Measurements from ENCODE around the gene AKAP13.
"Not testable (repeated sequence)": the region's sequence is repeated elsewhere in the genome, so short reads cannot be mapped to it uniquely, and the experiment has no call there.

The AKAP13 gene

DNA sequence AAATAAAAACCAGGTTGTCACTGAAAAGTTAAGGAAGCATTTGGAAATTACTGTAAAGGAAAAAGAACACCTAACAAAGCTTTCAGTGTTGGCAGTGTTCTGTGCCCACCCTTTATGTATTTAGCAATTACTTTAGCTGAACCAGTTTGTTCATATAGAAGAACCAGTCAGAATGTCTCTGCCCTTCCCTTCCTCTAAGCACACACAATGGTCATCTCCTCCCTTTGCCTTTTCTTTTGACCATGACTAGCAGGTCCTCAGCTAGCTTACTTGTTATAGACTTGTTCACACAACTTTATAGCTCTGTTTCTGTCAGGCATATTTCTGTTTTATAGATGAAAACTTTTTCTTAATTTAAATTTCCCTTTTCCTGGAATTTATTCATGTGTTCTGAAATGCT, 59.6 kb downstream of the AKAP13 start:
- Histone ChIP-seq H3K9ac (ENCODE audit: low read depth, low read length) (no peak overlapping the region), H3K4me3 (ENCODE audit: low read depth, low read length) (no peak overlapping the region), H3K27me3 (ENCODE audit: control insufficient read depth, insufficient read depth, low read length) (no peaks in the 10 kb centered on the region), H3K4me1 (ENCODE audit: control insufficient read depth, insufficient read depth, low read length) (peaks cover 17% of the 10 kb centered on the region), H3K9me3 (ENCODE audit: control insufficient read depth, insufficient read depth, low read length) (no peaks in the 10 kb centered on the region), H3K36me3 (ENCODE audit: control insufficient read depth, insufficient read depth, low read length) (no peaks in the 10 kb centered on the region)

DNA sequence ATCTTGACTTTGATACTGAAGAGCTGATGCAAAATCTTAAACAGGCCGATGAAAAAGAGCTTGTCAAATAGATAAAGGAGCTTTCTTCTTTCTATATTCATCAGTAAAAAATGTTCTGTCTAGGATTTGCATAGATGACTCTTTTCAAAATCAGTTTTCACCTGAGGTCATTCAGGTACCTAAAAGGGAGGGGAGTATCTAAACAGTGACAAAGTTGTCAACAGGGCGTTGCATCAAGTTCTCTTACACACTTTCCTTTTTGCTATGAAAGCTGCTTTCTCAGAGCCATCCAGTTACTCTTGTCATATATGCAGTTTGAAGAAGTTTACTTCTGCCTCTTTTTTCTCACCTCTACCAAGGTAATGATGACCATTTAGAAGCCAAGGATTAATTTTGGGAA, 60.0 kb downstream of the AKAP13 start:
- no peak overlapping the region for H3K4me3 ChIP-seq (ENCODE audit: low read depth, low read length)
- H3K9me3 ChIP-seq (ENCODE audit: control insufficient read depth, insufficient read depth, low read length): no peaks in the 10 kb centered on the region
- no peak overlapping the region for H3K9ac ChIP-seq (ENCODE audit: low read depth, low read length)
- peaks cover 20% of the 10 kb centered on the region for H3K4me1 ChIP-seq (ENCODE audit: control insufficient read depth, insufficient read depth, low read length)
- H3K36me3 ChIP-seq (ENCODE audit: control insufficient read depth, insufficient read depth, low read length): no peaks in the 10 kb centered on the region
- H3K27me3 ChIP-seq (ENCODE audit: control insufficient read depth, insufficient read depth, low read length): no peaks in the 10 kb centered on the region

DNA sequence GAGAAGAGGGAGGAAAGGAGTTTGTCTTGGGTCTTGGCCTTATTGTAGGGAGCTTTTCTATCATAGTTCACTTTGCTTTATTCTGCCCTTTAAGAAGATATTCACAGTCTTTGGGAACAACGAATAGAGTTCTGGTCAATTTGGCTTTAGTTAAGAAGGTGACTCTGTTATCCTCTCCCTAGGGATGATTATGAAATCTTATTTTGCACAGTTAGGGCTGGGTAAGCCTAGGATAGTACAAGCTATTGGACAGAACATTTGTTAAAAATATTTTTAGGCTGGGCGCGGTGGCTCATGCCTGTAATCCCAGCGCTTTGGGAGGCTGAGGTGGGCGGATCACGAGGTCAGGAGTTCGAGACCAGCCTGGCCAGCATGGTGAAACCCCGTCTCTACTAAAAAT, 61.5 kb downstream of the AKAP13 start:
- H3K9ac ChIP-seq (ENCODE audit: low read depth, low read length); H3K4me3 ChIP-seq (ENCODE audit: low read depth, low read length); H3K9me3 ChIP-seq (ENCODE audit: control insufficient read depth, insufficient read depth, low read length); H3K36me3 ChIP-seq (ENCODE audit: control insufficient read depth, insufficient read depth, low read length); H3K27me3 ChIP-seq (ENCODE audit: control insufficient read depth, insufficient read depth, low read length): not testable (repeated sequence)
- peaks cover 20% of the 10 kb centered on the region for H3K4me1 ChIP-seq (ENCODE audit: control insufficient read depth, insufficient read depth, low read length)

DNA sequence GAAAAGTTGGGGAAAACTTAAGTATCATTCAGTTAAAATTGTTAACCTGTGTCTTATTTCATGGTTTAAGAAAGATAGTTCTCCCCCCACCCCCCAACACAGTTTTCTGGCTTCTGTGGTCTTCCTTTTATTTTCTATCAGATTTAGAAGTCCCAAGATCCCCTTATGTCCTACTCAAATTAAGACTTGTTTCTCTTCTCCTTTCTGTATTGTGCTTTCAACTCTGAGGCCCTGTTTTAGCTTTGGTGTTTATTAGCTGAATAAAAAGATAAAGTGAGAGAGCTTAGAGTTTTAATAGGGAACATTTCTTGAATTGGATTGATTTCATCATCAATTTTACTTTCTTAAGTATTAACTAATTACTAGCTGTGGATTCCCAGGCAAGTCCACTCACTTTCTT, 62.6 kb downstream of the AKAP13 start:
- Histone ChIP-seq H3K36me3 (ENCODE audit: control insufficient read depth, insufficient read depth, low read length) (no peaks in the 10 kb centered on the region), H3K9ac (ENCODE audit: low read depth, low read length) (no peak overlapping the region), H3K4me3 (ENCODE audit: low read depth, low read length) (no peak overlapping the region), H3K27me3 (ENCODE audit: control insufficient read depth, insufficient read depth, low read length) (no peaks in the 10 kb centered on the region), H3K4me1 (ENCODE audit: control insufficient read depth, insufficient read depth, low read length) (peaks cover 20% of the 10 kb centered on the region), H3K9me3 (ENCODE audit: control insufficient read depth, insufficient read depth, low read length) (no peaks in the 10 kb centered on the region)

DNA sequence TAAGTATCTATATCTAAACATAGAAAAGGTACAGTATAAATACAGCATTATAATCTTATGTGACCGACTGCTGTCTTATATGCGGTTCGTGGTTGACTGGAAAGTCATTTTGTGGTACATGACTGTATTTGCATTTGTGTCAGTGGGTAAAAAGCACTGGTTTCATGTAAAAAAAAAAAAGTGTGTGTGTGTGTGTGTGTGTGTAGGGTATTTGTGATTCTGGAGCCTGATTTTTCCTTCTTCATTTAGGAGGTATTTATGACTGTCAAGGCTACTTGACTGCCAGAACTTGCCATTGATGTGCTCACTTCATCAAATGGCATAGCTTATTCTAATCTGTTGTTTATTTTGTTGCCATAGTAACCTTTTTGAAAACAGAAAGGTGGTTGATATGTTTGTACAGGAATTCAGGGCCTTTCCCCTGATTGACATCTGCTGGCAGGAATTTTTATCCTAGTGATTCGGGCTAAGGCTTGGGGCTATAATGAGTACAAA, 63.2 kb downstream of the AKAP13 start:
- Histone ChIP-seq H3K27me3 (ENCODE audit: control insufficient read depth, insufficient read depth, low read length) (no peaks in the 10 kb centered on the region), H3K36me3 (ENCODE audit: control insufficient read depth, insufficient read depth, low read length) (no peaks in the 10 kb centered on the region), H3K4me3 (ENCODE audit: low read depth, low read length) (no peak overlapping the region), H3K9me3 (ENCODE audit: control insufficient read depth, insufficient read depth, low read length) (no peaks in the 10 kb centered on the region), H3K4me1 (ENCODE audit: control insufficient read depth, insufficient read depth, low read length) (peaks cover 20% of the 10 kb centered on the region), H3K9ac (ENCODE audit: low read depth, low read length) (no peak overlapping the region)

DNA sequence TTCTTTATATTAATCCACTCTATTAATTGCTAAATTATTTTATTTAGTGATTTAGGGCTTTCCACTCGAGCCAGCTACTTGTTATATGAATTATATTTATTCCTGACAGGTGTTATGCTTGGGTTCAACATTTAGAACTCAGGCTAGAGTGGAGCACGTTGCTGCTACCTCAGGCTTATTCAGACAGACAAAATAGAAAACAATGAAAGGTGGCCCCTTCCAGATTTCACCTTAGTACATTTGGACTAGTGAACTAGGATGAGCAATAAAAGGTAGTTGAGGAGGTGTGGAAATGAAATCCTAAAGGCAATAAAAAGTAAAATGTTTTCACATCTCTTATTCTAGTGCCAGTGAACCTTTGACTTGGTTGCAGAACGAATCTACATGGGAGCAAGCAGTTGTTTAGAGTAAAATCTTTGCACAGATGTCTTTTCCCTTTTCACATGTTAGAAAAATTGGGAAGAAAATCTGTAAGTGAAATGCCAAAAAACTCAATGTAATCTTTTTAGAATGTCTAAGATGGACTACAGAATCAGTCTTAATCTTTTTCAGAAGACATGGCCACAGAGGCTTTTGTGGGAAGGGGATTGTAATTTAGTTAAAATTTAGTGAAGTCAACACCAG, 63.8 kb downstream of the AKAP13 start:
- H3K27me3 ChIP-seq (ENCODE audit: control insufficient read depth, insufficient read depth, low read length): no peaks in the 10 kb centered on the region
- H3K4me1 ChIP-seq (ENCODE audit: control insufficient read depth, insufficient read depth, low read length): peaks cover 20% of the 10 kb centered on the region
- no peaks in the 10 kb centered on the region for H3K36me3 ChIP-seq (ENCODE audit: control insufficient read depth, insufficient read depth, low read length)
- no peak overlapping the region for H3K4me3 ChIP-seq (ENCODE audit: low read depth, low read length)
- H3K9me3 ChIP-seq (ENCODE audit: control insufficient read depth, insufficient read depth, low read length): no peaks in the 10 kb centered on the region
- H3K9ac ChIP-seq (ENCODE audit: low read depth, low read length): no peak overlapping the region

DNA sequence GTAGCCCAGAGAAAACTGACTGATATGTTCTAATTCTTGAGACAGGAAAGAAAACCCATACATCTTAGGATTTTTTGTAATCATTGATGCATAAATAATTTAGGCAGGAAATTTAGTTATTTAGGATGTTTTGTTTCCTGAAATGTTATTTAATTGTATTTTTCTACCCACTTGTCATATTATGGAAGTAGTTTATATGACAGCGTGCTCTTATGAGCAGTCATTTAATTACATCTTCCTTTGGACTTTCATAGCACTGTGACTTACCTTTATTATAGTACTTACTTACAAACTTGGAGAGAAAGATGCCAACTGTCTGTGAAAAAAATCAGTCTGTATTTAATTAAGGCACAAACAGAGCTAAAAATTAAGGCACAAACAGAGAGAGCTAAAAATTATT, 65.0 kb downstream of the AKAP13 start:
- no peaks in the 10 kb centered on the region for H3K9me3 ChIP-seq (ENCODE audit: control insufficient read depth, insufficient read depth, low read length)
- no peaks in the 10 kb centered on the region for H3K27me3 ChIP-seq (ENCODE audit: control insufficient read depth, insufficient read depth, low read length)
- H3K4me1 ChIP-seq (ENCODE audit: control insufficient read depth, insufficient read depth, low read length): peaks cover 20% of the 10 kb centered on the region
- H3K9ac ChIP-seq (ENCODE audit: low read depth, low read length): no peak overlapping the region
- H3K4me3 ChIP-seq (ENCODE audit: low read depth, low read length): no peak overlapping the region
- H3K36me3 ChIP-seq (ENCODE audit: control insufficient read depth, insufficient read depth, low read length): no peaks in the 10 kb centered on the region

DNA sequence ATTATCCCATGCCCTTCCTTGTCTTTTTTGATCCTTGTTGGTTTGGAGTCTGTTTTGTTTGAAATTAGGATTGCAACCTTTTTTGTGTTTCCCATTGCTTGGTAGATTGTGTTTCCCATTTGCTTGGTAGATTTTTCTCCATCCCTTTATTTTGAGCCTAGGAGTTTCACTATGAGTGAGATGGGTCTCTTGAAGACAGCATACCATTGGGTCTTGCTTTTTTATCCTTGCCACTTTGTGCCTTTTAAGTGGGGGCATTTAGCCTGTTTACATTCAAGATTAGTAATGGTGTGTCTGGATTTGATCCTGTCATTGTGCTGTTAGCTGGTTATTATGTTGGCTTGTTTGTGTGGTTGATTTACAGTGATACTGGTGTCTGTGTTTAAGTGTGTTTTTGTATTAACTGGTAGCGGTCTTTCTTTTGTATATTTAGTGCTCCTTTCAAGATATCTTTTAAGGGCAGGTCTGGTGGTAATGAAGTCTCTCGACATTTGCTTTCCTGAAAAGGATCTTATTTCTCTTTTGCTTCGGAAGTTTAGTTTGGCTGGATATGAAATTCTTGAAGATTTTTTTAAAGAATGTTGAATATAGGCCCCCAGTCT, 70.8 kb downstream of the AKAP13 start:
- H3K4me3 ChIP-seq (ENCODE audit: low read depth, low read length): no peak overlapping the region
- H3K9ac ChIP-seq (ENCODE audit: low read depth, low read length): no peak overlapping the region
- H3K36me3 ChIP-seq (ENCODE audit: control insufficient read depth, insufficient read depth, low read length): no peaks in the 10 kb centered on the region
- no peaks in the 10 kb centered on the region for H3K27me3 ChIP-seq (ENCODE audit: control insufficient read depth, insufficient read depth, low read length)
- H3K4me1 ChIP-seq (ENCODE audit: control insufficient read depth, insufficient read depth, low read length): no peaks in the 10 kb centered on the region
- H3K9me3 ChIP-seq (ENCODE audit: control insufficient read depth, insufficient read depth, low read length): peaks cover 4% of the 10 kb centered on the region

DNA sequence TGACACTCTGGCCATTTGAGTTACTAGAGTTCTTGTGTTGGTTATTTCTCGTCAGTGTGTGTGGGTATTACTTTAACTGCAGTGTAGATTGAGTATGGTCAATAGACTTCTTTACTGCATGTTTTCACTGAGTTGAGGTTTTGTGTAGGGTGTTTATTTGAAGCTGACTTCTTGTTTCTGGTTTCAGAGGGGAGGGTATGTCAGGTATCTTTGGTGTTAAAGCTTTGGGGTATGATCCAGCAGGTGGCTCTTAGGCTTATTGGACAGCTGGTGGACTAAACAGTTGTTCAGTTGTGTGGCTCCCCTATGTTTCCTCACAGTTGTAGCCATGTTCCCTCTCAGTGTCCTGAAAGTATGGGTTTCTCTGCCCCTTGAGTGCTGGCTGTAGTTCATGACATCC, 72.0 kb downstream of the AKAP13 start:
- Histone ChIP-seq H3K9me3 (ENCODE audit: control insufficient read depth, insufficient read depth, low read length) (peaks cover 4% of the 10 kb centered on the region), H3K9ac (ENCODE audit: low read depth, low read length) (no peak overlapping the region), H3K4me1 (ENCODE audit: control insufficient read depth, insufficient read depth, low read length) (no peaks in the 10 kb centered on the region), H3K36me3 (ENCODE audit: control insufficient read depth, insufficient read depth, low read length) (no peaks in the 10 kb centered on the region), H3K4me3 (ENCODE audit: low read depth, low read length) (no peak overlapping the region), H3K27me3 (ENCODE audit: control insufficient read depth, insufficient read depth, low read length) (no peaks in the 10 kb centered on the region)

DNA sequence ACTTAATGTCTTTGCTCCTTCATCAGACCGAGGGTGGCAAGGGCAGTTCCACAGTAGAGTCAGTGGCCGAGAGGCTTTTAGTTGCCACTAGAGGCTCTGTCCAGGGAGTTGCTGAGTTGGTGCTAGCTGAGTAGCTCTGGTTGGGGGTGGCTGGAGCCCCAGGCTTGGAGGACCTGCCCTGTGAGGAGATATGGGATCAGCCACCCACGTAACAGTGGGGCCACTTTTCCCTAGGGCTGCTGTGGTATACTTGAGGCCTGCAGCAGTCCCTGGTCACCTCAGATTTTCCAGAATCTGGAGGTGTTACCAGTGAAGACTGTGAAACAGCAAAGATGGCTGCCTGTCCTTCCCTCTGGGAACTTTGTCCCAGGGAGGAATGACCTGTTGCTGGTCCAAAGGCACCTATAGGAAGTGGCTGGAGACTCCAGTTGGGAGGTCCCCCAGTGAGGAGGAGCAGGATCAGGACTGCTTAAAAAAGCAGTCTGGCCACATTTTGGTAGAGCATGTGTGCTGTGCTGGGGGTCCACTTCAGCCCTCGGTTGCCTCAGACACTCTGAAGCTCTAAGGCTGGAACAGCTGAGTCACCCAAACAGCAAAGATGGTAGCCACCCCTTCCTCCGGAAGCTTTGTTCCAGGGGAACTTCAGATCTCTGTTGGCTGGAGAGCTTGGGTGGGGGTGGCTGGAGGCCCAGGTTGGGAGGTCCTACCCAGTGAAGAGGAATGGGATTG, 72.9 kb downstream of the AKAP13 start:
- H3K27me3 ChIP-seq (ENCODE audit: control insufficient read depth, insufficient read depth, low read length): no peaks in the 10 kb centered on the region
- H3K4me3 ChIP-seq (ENCODE audit: low read depth, low read length): no peak overlapping the region
- no peaks in the 10 kb centered on the region for H3K36me3 ChIP-seq (ENCODE audit: control insufficient read depth, insufficient read depth, low read length)
- no peaks in the 10 kb centered on the region for H3K4me1 ChIP-seq (ENCODE audit: control insufficient read depth, insufficient read depth, low read length)
- H3K9me3 ChIP-seq (ENCODE audit: control insufficient read depth, insufficient read depth, low read length): peaks cover 4% of the 10 kb centered on the region
- H3K9ac ChIP-seq (ENCODE audit: low read depth, low read length): no peak overlapping the region

DNA sequence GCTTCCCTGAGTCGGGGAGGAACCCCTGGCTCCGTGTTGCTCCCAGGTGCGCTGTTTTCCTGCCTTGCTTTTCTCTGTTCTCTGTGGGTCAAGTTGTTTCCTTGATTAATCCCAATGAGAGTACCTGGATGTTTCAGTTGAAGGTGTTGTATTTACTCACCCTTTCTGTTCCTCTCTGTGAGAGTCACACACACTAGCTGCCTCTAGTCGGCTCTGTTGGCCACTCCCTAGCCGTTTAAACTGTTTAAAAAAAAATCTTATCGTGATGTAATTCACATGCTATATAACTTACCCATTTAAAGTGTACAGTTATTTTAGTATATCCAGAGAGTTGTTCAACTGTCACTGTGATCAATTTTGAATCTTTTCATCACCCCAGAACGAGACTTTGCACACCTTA, 74.0 kb downstream of the AKAP13 start:
- Histone ChIP-seq H3K4me3 (ENCODE audit: low read depth, low read length) (no peak overlapping the region), H3K27me3 (ENCODE audit: control insufficient read depth, insufficient read depth, low read length) (no peaks in the 10 kb centered on the region), H3K9me3 (ENCODE audit: control insufficient read depth, insufficient read depth, low read length) (peaks cover 4% of the 10 kb centered on the region), H3K9ac (ENCODE audit: low read depth, low read length) (no peak overlapping the region), H3K36me3 (ENCODE audit: control insufficient read depth, insufficient read depth, low read length) (no peaks in the 10 kb centered on the region), H3K4me1 (ENCODE audit: control insufficient read depth, insufficient read depth, low read length) (no peaks in the 10 kb centered on the region)

DNA sequence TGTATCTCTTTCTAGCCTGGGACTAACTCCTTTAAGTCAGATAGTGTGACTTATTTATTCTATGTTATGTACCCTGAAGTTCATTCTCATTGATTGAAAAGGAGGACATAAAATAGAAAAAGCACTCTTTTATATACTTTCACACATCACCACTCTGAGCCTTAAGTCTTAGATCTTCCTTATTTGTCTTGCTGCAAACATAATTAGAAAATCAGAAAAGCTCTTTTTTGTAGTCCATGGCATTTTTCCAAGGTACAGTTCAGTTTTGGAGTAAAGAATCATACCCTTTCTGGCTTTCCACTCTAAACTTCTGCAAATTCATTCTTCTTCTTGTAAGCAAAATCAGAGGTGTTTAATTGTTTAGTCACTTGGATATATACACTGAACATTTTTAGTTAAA, 75.5 kb downstream of the AKAP13 start:
- Histone ChIP-seq H3K36me3 (ENCODE audit: control insufficient read depth, insufficient read depth, low read length) (no peaks in the 10 kb centered on the region), H3K4me1 (ENCODE audit: control insufficient read depth, insufficient read depth, low read length) (no peaks in the 10 kb centered on the region), H3K27me3 (ENCODE audit: control insufficient read depth, insufficient read depth, low read length) (no peaks in the 10 kb centered on the region), H3K4me3 (ENCODE audit: low read depth, low read length) (no peak overlapping the region), H3K9me3 (ENCODE audit: control insufficient read depth, insufficient read depth, low read length) (no peaks in the 10 kb centered on the region), H3K9ac (ENCODE audit: low read depth, low read length) (no peak overlapping the region)

Measured in iPS-15b (cell line).